Adipose tissue (tissue), 3 donors: ENCODE results near the gene HOXA13. TPM values are rescaled to one million over a fixed set of nuclear protein-coding genes. Genes with fewer than 3 reads are reported as not detected.

Experiments used
- H3K27ac ChIP-seq: one replicate; pipeline ENCODE4 v1.5.1; 2013; ENCODE audit warnings: low read depth, low read length
- WGBS, 3 donors: extraction: QIAGEN DNeasy Blood & Tissue Kit; methylation state at CpG; one replicate each; pipeline ENCODE4 v1.1.7; 2013; 5-methylcytosine and 5-hydroxymethylcytosine counted together
- polyA plus RNA-seq, 3 donors: library from polyadenylated mRNA; stranded (reverse); fragments of 200-250 nt; gene quantifications; one replicate each; pipeline ENCODE4 v1.2.3, GENCODE V29; 2013
- donor health status: healthy with polysubstance abuse.
- donor health status: Bipolar disorder and iron deficiency.
- donor health status: healthy.

The HOXA13 gene
- polyA plus RNA-seq, 3 donors = 0.03 to 0.37 TPM; not detected in 1

DNA sequence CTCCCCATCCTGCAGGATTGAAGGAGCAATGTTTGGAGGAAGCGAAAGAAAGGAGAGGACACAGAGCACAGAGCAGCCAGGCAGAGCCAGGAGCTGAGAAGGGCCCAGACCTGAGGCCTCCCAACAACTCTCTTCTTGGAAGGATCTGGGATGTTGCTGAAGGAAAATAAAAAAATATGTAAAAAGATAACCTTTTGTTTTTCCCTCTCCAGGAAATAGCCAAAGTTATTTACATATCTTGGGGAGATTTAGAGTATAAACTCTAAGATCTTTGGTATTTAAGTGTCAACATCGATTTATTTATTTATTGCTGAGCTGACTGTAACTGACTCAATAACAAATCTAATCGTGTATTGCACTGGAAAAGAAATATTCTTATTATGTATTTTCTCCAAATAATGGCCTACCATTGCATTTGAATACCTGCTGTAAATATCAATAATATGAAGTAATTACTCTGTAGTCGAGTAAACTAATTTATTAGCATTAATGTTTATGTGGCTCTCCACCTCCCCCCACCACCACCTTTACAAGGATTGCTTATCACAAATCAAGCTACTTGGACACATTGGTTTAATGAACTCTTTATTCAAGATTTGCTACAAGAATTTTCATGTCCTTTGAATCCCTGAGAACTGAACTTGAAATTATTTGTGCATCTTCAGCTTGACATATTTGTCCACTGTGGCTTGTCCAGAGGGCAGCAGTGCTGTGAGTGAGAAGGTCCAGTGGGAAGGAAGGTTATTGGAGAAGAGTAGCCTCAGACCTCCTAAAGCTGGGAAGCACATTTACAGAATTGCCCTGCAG is 13.0 kb downstream of the HOXA13 start:
- WGBS, 3 donors = 12 to 37% (median 32%) methylated on average over 4 of the region's 4 CpGs
- no peak overlapping the region for H3K27ac ChIP-seq

DNA sequence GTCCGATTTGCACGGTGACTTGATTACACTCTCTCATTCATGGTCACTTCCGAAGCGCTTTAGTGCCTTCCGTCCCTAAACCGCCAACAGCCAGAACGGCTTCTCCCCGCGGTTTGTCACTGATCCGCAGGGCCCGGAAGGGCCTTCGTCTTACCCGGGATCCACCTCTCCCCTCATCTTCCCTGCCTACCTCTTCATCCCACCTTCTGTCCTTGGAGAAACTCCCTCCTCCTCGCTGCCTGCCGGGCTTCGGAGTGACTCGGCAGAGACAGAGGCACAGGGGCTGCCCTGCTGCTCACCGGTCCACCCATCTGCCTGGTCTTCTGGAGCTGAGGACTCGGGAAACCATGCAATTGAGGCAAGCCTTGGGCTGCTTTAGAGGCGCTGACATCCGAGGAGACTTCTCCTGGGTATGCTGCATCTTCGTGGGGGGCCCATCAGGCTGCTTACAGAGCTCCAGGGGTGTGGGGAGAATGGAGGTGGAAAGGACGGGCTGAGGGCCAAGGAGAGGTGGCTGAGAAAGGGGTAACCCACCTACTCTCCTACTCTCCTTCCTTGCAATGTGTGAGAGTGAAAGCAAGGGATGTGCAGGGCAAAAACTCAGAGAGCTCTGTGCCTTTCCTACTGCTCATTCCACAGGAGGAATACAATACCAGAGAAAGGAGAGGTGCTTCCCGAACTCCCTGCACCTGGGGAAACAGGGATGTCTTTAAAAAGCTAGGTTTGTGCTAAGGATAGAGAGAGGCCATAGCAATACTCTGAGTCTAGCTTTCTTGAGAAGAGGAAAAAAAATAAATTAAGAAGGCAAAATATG is 13.8 kb downstream of the HOXA13 start:
- H3K27ac ChIP-seq = no peak overlapping the region
- 5 to 16% (median 9%) methylated on average over 24 of the region's 24 CpGs for whole genome bisulfite sequencing, 3 donors

DNA sequence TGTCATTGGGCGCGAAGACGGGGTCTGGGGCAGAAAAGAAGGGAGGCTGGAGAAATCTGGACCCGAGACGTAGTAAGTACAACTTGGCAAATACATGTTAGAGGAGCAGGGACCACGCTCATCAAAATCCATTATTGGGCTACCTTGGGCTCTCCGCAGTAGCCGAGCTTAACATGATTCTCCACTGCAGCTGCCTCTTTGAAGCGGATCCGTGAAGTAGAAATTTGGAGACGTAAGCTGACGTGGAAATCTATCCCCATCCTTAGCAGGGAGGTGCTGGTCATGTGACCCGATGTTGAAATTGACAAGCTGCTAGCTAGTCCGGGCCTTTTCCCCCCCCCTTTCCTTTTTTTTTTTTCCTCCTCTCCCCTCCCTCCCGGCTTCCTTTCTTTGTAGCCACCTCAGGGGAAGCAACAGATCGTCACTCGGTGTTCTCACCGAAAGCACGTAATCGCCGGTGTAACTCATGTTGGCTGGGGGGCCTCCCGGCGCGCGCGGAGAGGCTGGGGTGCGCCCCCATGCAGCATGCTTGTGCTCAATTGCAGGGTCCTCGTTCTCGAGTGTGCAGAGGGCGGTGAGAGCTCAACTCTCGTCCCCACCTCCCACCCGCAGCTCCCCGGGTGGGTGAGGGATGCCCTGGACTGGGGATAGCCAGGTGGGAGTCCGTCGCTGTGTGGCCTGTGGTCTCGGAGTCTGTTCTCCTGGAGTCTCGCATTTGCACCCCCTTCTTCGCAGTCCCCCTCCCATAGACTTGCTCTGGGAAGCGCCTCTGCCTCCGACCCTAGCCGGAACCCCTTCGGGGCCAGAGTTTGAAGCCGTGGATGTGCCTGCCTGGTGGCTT is 14.7 kb downstream of the HOXA13 start, which contains the start of gene HOXA11:
HOXA11 (minus strand) TSS at position 220 of the 841 bp plus-strand sequence; CDS start at position 132, 88 bp downstream.
- H3K27ac ChIP-seq = no peak within 1 kb of the TSS
- 4 to 7% (median 7%) methylated on average over 43 of the region's 43 CpGs for WGBS, 3 donors

DNA sequence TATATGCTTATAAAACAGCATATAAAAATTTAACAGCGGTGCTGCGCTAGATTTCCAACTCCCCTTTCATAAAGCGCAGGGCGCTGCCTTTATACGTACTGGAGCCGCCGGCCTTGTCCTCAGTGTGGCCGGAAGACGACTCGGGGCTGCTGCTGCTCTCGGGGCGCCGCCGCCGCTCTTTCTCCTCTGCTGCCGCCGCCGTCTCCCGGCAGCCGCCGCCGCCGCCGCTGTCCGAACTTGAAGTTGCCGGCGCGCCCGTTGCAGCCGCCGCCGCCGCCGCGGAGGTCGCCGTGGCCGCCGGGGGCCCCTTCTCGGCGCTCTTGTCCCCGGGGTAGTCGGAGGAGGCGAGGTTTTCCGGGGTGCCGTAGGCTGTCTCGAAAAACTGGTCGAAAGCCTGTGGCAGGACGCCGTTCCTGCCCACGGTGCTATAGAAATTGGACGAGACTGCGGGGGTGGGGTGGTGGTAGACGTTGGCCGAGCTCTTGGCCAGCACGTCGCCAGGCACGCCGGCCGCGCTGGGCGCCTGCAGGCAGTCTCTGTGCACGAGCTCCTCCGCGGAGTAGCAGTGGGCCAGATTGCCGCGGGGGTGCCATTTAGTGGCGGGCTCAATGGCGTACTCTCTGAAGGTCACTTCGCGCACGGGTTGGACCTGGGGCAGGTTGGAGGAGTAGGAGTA is 15.4 kb downstream of the HOXA13 start:
- WGBS, 3 donors = 2 to 5% (median 3%) methylated on average over 62 to 72 of the region's 72 CpGs

DNA sequence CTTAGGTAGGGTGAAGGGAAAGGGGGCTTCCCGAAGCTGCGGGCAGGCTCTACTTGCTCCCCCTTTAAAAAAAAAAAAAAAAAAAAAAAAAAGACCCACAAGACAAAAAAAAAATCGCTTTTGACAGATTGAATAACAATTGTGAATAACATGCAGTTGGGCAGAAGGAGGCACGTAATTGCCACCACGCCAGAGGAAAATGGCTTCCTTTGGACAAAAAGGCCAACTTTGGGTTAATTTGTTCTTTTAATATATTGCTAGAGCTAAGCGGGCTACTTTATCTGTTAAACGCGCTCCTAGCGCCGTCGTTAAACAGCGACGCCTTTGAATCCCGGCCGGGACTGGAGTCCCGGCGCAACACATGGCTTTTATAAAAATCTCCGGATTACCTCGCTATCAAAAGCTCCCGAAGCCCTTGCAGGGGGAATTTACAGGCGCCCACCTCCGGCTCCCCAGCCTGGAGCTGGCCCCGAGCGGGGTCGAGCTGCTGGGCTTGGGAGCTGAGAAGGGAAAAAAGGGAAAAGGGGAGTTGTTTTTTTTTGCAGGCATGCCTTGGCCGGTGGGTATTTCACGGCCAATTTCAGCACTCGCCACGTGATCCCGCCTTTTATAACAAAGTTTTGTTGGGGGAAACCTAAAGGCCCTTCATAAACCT is 16.1 kb downstream of the HOXA13 start:
- WGBS, 3 donors = 4 to 6% (median 6%) methylated on average over 30 of the region's 30 CpGs
- H3K27ac ChIP-seq = no peak overlapping the region

More for the DNA sequence above, 15.4 kb downstream of the HOXA13 start:
- H3K27ac ChIP-seq = no peak overlapping the region

DNA sequence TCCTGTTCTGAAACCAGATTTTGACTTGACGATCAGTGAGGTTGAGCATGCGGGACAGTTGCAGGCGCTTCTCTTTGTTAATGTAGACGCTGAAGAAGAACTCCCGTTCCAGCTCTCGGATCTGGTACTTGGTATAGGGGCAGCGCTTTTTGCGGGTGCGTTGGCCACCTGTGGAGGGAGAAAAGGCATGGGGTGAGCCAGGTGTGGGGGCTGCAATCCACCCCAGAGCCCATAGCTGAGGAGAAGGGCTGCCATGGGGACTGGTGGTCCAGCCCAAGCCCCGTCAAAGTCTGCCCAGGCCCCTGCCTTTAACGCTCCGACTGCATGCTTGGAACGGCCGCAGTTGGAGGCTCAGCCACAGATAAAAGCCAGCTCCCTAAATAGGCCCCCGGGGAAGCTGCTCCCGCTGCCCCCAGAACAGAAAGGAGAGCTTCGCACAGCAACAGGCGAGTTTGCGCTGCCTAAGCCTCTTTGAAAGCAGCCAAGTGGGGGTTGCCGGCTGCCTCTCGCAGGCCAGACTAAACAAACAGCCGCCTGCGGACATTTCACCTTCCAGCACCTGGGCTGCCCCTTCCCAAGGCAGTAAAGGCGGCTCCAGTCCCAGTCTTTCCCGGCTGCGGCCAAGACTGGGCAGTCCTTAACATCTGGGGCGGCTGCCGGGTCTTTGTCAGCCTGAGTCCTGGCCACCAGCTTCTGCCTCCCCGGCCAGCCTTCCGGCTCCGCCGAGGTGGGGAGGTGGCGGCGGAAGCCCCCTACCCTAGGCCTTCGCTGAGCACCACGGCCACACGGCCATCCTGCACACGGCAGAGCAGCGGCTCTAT is 16.8 kb downstream of the HOXA13 start:
- WGBS, 3 donors = 8 to 16% (median 16%) methylated on average over 37 to 39 of the region's 39 CpGs
- H3K27ac ChIP-seq = no peak overlapping the region

DNA sequence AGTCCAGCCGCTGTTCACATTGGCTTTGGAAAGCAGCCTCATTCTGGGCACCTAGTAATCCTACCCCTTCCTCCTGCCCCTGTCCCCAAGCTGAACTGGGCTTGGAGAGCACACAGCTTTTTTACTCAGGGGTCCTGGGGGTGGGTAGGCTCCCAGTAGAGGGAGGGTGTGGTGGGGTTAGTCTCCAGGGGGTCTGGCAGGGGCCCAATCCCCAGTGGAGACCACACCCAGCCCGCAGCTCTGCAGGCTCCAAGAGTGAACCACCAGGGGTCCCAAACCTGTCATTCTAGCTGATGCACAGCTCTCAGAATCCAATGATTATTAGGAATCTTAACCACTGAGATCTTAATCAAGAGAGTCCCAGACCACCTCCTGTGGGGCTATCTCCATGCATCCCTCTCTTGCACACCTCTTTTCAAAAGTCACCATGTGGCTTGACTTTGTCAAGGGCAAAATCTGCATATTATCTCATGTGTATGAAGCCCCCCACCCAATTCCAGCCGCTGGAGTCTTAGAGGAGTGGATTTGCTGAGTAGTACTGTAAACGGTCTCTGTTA is 17.5 kb downstream of the HOXA13 start:
- no peak overlapping the region for H3K27ac ChIP-seq
- 26 to 57% (median 44%) methylated on average over 4 of the region's 4 CpGs for WGBS, 3 donors

DNA sequence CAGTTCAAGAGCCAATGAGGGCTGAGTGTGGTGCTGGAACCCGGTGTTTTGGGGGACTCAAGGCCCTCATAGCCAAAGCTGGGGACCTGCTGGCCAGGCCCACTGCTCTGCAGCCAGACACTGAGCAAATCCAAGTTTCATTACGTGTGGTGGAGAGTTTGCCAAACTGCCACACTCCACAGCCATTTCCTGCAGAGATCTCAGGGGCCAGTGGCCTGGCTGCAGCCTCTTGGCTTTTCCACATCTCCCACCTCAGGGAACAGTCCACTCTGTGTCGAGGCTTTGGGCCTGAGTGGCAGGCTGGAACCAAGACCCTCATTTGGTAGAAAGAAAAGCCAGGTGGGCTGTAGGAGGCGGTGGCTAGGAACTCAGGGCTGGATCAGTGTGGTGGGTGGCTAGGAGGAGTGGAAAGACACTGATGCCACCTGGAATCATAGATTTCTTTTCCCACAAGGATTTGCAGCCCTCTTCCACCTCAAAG is 18.1 kb downstream of the HOXA13 start:
- WGBS, 3 donors = 47 to 73% (median 63%) methylated on average over 4 of the region's 4 CpGs
- no peak overlapping the region for H3K27ac ChIP-seq

DNA sequence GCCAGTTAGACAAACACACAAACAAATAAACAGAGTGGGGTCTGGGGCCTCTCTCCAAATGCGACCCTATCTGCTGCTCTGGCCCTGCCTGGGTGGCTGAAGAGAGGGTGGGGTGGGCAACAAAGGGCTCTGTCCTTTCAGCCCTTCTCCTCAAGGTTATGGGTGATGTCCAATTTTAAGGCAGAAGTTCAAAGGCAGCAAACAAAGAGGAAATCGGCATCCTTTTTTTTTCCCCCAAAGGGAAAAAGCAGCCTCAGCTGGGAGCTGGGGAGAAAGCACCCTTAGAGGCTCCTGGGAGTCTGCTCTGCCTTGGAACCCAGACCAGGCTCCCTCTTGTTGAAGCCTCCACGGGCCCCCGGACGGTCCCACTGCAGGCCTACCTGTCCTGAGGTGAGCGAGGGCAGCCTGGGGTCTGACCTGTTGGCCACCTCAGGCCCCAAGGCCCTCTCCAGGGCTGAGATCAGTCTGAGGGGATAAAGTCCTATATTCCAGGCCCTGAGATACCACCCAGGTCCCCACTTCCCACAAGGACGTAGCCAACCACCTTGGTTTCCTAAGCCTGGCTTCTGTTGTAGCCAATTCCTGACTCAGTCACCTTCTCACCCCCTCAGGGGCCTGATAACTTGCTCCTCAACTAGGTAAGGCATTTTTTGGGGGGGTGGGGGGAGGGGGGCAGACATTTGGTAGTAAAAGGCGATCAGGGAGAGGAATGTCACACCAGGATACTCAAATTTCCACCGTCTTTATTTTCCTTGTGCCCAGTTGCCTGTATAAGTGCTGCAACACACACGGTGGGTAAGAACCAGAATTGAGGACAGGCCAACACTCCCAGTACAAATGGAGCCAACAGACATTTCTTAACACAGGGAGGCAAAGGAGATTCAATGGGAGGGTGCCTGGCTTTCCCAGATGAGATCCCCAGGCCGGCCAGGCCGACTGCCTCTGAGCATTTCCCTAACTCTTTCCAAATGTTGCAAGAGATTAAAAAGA is 19.2 kb downstream of the HOXA13 start:
- 37 to 73% (median 72%) methylated on average over 12 of the region's 12 CpGs for WGBS, 3 donors
- H3K27ac ChIP-seq = no peak overlapping the region

DNA sequence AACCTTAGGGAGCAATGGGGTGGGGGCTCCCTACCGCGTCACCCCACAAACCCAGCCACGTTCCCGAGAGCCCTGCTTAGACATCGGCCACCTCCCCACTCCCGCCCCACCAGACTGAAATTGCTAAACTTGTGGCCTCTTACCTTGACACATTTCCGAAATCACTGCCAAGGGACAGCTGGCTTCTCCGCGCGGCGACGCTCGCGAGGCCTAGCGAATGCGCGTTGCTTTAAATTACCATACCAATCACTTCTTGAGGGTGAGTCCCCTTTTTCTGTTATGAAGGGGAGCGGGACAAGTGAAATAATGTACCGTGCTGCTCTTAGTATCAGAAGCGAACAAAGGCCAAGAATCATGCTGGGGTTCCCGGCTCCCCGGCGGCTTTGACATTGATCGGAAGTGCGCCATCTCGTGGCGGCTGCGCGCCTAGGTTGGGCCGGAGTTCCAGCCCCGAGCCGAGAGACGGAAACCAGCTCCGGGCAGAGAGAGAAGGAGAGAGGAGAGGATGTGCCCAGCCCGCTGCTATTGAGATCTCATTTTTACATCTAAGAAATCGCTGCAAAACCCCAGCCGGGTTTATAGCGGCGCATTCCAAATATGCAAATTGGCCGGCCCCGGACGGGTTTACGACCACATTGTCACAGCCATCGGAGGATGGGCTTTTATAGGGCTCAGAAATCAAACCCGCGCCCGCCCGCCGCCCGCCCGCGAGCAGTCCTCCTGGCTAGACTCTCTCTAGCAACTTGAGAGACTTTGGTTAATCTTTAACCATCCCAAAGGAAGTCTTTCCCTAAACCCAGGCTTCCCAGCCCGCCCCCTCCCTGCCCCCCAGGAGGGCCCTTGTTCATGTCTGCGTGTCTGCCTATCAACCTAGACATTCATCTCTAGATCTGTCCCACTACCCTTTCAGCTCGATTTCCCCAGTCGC is 20.1 kb downstream of the HOXA13 start:
- H3K27ac ChIP-seq = no peak overlapping the region
- WGBS, 3 donors = 6 to 17% (median 12%) methylated on average over 55 to 56 of the region's 56 CpGs

DNA sequence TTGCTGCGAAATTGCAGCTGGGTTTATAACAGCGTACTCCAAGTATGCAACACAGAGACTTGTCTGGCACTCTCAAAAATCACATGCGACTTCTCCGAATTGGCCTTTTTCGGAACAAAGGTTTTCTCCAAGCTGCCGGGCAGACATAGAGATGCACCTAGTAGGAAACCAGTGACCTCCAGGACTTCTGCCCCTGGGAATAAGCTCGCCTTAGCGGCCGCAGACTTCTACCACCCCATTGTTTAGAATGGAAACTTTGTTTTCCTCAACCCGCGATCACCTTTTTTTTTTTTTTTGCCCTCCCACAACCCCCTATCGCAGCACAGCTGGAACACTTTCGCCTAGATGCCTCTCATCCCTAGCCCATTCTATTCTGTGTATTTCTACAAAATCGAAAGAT is 20.9 kb downstream of the HOXA13 start:
- no peak overlapping the region for H3K27ac ChIP-seq
- WGBS, 3 donors = 29 to 63% (median 55%) methylated on average over 14 of the region's 14 CpGs

DNA sequence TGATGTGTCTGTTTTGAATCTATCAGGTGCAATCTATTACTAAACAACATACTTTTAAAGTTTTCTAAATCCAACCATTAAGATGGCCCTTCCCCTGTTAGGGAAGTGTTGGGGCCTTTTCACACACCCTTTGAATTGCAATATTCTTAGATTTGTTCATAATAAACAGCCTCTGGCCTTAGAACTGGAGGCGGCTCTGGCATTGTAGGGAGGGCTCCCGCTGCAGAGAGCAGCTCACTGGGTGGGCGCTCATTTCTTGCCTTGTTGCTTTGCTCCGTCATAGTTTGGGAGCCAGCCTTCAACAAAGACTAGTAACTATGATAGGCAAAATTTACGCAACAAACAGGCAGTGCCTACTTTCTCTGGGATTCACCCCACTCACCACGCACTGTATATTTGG is 21.5 kb downstream of the HOXA13 start:
- WGBS, 3 donors = 54 to 94% (median 64%) methylated on average over 6 of the region's 6 CpGs
- no peak overlapping the region for H3K27ac ChIP-seq

DNA sequence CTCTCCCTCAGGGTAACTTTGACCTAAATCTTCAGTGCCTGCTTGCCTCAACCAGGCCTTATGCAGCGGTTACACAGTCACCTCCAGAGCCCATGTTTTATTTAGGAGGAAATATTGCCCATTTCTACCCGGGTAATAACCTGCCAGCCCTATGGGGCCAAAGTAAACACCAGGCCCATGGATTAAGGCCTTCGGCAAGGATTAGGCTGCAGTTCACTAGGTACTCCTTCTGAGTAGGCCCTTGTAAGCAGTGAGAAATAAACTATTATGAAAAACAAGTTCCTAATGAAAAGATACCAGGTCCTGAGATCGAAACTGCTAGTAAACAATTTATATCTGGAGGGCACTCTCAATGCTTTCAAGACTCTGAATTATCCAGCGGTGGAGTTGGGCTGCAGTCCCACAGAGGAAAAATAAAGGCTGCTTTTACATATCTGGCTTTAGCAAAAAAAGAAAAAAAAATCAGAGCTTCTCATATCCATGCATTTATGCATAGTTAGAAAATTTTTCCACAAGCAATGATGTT is 22.0 kb downstream of the HOXA13 start:
- 62 to 95% (median 67%) methylated on average over 5 of the region's 5 CpGs for WGBS, 3 donors
- H3K27ac ChIP-seq = no peak overlapping the region
